Erythroblast (primary cell): ENCODE results near the gene TRPT1.

Experiments
- GATA1 ChIP-seq: IDR thresholded peaks from 2 replicates; pipeline ENCODE4 v1.6.1; 2011; ENCODE audit warnings: low read depth, mild to moderate bottlenecking, control low read depth, low read length, moderate library complexity
- POLR2A ChIP-seq: IDR thresholded peaks from 2 replicates; pipeline ENCODE4 v1.6.1; 2011; ENCODE audit warnings: mild to moderate bottlenecking, low read length

DNA sequence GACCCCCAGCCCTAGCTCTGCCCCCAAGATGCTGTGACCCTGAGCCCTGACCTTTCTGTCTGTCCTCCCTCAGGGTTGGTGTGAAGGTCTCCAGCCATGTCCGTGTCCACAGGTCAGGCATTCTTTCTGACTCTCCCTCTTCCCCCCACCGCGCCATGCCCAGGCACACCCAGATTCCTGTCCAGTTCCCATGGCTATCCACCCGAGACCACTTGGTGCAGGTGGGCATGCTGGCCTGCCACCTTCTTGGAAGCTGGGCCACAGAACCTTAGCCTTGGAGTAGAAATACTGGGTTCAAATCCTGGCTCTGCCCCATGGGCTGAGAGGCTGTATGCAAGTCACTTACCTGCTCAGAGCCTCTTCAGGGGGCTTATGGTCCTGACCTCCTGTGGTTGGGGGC is 23.1 kb upstream of the TRPT1 start:
- TF ChIP-seq POLR2A (no peak), GATA1 (no peak)
